HG03175 (cell line): ENCODE data around the gene GBX1.

Experiments
- ATAC-seq: cut with Tn5 transposase; IDR thresholded peaks from one replicate; pipeline ENCODE4 v1.9.1; 2021; ENCODE audit warnings: mild to moderate bottlenecking, moderate library complexity; ENCODE audit not compliant: unreplicated experiment

The GBX1 gene

GRCh38 chr7:151167197-151167961 lies at the start of gene GBX1:
GBX1 (minus strand) TSS chr7:151167694; CDS start chr7:151167548, 146 bp downstream.
- ATAC-seq: no peak

GRCh38 chr7:151215396-151215795 lies 47.9 kb upstream of the GBX1 start:
- ATAC-seq: no peak

- no peak for ATAC-seq
Measured at GRCh38 chr7:151213826-151214225, 46.3 kb upstream of the GBX1 start.

GRCh38 chr7:151212626-151213025 lies 45.1 kb upstream of the GBX1 start:
- ATAC-seq: no peak

- ATAC-seq: no peak
Measured at GRCh38 chr7:151211155-151211772, 43.8 kb upstream of the GBX1 start.

GRCh38 chr7:151210087-151210854 lies 42.8 kb upstream of the GBX1 start, which contains the start of gene H2BK1:
H2BK1 (minus strand) TSS chr7:151210488; CDS start chr7:151210318, 170 bp downstream.
- no peak for ATAC-seq

GRCh38 chr7:151209588-151209987 lies 42.1 kb upstream of the GBX1 start:
- ATAC-seq: no peak

GRCh38 chr7:151208253-151208862 lies 40.9 kb upstream of the GBX1 start:
- ATAC-seq: no peak

- ATAC-seq: no peak
Measured at GRCh38 chr7:151207804-151208203, 40.3 kb upstream of the GBX1 start.

- ATAC-seq: no peak
Measured at GRCh38 chr7:151207315-151207714, 39.8 kb upstream of the GBX1 start.

- ATAC-seq: no peak
Measured at GRCh38 chr7:151206914-151207313, 39.4 kb upstream of the GBX1 start.

- ATAC-seq: no peak
Measured at GRCh38 chr7:151205730-151206129, 38.2 kb upstream of the GBX1 start.

- no peak for ATAC-seq
Measured at GRCh38 chr7:151204383-151205032, 37.0 kb upstream of the GBX1 start.

GRCh38 chr7:151202836-151203235 lies 35.3 kb upstream of the GBX1 start:
- ATAC-seq: no peak

- ATAC-seq: no peak
Measured at GRCh38 chr7:151201751-151202150, 34.3 kb upstream of the GBX1 start.

GRCh38 chr7:151201344-151201743 lies 33.9 kb upstream of the GBX1 start:
- ATAC-seq: no peak

- no peak for ATAC-seq
Measured at GRCh38 chr7:151198945-151199848, 31.7 kb upstream of the GBX1 start.

GRCh38 chr7:151197932-151198331 lies 30.4 kb upstream of the GBX1 start:
- ATAC-seq: no peak

GRCh38 chr7:151195616-151196450 lies 28.3 kb upstream of the GBX1 start:
- no peak for ATAC-seq
